HCT116 (cell line): ENCODE data around the gene COL23A1.

Experiments used
- CEBPB ChIP-seq: IDR thresholded peaks from 2 replicates; pipeline ENCODE4 v1.6.1; 2012; ENCODE audit warnings: low read depth
- CTCF ChIP-seq, 3 experiments: fragments of 200-600 bp in 1 of 3; sonication (generic) in 1 of 3; IDR thresholded peaks in 2 of 3; conservative IDR thresholded peaks in 1 of 3; 2 replicates each; pipeline ENCODE4 v1.5.1; 2012 to 2017; ENCODE audit warnings: low read depth in 2 of 3, low read length in 2 of 3, antibody characterized with exemption in 1 of 3, borderline replicate concordance in 1 of 3, control low read depth in 1 of 3, mild to moderate bottlenecking in 1 of 3, mixed read lengths in 1 of 3, mixed run types in 1 of 3, moderate library complexity in 1 of 3; ENCODE audit not compliant: insufficient read depth in 1 of 3
- EGR1 ChIP-seq: IDR thresholded peaks from 2 replicates; pipeline ENCODE4 v1.6.1; 2012; ENCODE audit warnings: low read depth
- EZH2 ChIP-seq: fragments of 200-600 bp; sonication (generic); IDR thresholded peaks from 2 replicates; pipeline ENCODE4 v1.6.1; 2017; ENCODE audit warnings: antibody characterized with exemption, mixed run types
- EZH2phosphoT487 ChIP-seq: fragments of 200-600 bp; IDR thresholded peaks from 2 replicates; pipeline ENCODE4 v1.6.1; 2018; ENCODE audit warnings: antibody characterized with exemption, borderline replicate concordance
- JUND ChIP-seq: IDR thresholded peaks from 2 replicates; pipeline ENCODE4 v1.6.1; 2012
- POLR2AphosphoS5 ChIP-seq: IDR thresholded peaks from 2 replicates; pipeline ENCODE4 v1.6.1; 2011; ENCODE audit warnings: mild to moderate bottlenecking, low read depth, low read length, moderate library complexity
- RAD21 ChIP-seq: IDR thresholded peaks from 2 replicates; pipeline ENCODE4 v1.6.1; 2012; ENCODE audit warnings: low read depth, mild to moderate bottlenecking
- SP1 ChIP-seq: IDR thresholded peaks from 2 replicates; pipeline ENCODE4 v1.6.1; 2012; ENCODE audit warnings: low read depth
- TCF7L2 ChIP-seq: IDR thresholded peaks from 2 replicates; pipeline ENCODE4 v1.7.0; 2011; ENCODE audit warnings: borderline replicate concordance, inconsistent platforms; ENCODE audit not compliant: insufficient read depth, insufficient read length; ENCODE audit errors: extremely low read depth
- YY1 ChIP-seq: IDR thresholded peaks from 2 replicates; pipeline ENCODE4 v1.6.1; 2011; ENCODE audit warnings: low read length, low read depth, moderate library complexity, mild to moderate bottlenecking; ENCODE audit not compliant: insufficient replicate concordance; ENCODE audit errors: extremely low read depth
- ZBTB33 ChIP-seq: IDR thresholded peaks from 2 replicates; pipeline ENCODE4 v1.6.1; 2011; ENCODE audit warnings: mild to moderate bottlenecking, low read length, moderate library complexity; ENCODE audit not compliant: insufficient replicate concordance; ENCODE audit errors: extremely low read depth
- TF ChIP-seq, protein P1 (sequence below): IDR thresholded peaks from 2 replicates; pipeline ENCODE4 v1.6.1; 2012
- TF ChIP-seq, protein P2 (sequence below): IDR thresholded peaks from 2 replicates; pipeline ENCODE4 v1.6.1; 2012; ENCODE audit warnings: low read depth

DNA sequence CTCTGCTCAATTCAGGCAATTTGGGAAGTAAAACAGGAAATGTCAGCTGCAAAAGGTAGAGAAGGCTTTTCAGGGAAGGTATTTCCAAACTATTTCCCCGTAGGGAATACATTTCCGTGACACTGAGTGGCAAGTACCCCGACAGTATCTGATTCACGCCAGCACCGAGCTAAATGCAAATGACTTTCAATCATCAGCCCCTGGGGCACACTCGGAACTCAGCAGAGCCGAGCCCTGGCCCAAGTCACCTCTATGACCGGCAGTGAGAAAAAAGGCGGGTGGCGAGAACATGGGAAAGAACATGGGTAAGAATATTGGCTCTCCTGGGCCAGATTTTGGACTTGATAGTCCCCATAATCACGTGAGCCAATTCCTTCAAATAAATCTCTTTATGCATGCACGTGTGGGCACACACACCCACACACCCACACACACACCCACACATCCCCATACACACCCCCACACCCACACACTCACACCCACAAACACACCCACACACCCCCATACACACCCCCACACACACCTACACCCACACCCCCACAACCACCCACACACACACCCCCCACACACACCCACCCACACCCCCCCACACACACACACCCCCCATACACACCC is 43.0 kb downstream of the COL23A1 start:
- TF ChIP-seq EZH2 (no peak), YY1 (no peak), CEBPB (no peak), CTCF (IDR thresholded peaks at IDR 0.05 in 2 of 3, conservative IDR thresholded peaks at IDR 0.05 in 1 of 3; ENCODE audit: borderline replicate concordance in 1 of 3, insufficient read depth in 1 of 3, low read depth in 2 of 3, low read length in 2 of 3) (no peak), JUND (no peak), ZBTB33 (no peak), POLR2AphosphoS5 (no peak), EZH2phosphoT487 (no peak), EGR1 (no peak), TCF7L2 (no peak), SP1 (no peak), RAD21 (no peak)
- TF ChIP-seq, protein P1, sequence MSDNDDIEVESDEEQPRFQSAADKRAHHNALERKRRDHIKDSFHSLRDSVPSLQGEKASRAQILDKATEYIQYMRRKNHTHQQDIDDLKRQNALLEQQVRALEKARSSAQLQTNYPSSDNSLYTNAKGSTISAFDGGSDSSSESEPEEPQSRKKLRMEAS, result no peak
- TF ChIP-seq, protein P2, sequence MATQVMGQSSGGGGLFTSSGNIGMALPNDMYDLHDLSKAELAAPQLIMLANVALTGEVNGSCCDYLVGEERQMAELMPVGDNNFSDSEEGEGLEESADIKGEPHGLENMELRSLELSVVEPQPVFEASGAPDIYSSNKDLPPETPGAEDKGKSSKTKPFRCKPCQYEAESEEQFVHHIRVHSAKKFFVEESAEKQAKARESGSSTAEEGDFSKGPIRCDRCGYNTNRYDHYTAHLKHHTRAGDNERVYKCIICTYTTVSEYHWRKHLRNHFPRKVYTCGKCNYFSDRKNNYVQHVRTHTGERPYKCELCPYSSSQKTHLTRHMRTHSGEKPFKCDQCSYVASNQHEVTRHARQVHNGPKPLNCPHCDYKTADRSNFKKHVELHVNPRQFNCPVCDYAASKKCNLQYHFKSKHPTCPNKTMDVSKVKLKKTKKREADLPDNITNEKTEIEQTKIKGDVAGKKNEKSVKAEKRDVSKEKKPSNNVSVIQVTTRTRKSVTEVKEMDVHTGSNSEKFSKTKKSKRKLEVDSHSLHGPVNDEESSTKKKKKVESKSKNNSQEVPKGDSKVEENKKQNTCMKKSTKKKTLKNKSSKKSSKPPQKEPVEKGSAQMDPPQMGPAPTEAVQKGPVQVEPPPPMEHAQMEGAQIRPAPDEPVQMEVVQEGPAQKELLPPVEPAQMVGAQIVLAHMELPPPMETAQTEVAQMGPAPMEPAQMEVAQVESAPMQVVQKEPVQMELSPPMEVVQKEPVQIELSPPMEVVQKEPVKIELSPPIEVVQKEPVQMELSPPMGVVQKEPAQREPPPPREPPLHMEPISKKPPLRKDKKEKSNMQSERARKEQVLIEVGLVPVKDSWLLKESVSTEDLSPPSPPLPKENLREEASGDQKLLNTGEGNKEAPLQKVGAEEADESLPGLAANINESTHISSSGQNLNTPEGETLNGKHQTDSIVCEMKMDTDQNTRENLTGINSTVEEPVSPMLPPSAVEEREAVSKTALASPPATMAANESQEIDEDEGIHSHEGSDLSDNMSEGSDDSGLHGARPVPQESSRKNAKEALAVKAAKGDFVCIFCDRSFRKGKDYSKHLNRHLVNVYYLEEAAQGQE, result no peak
